CD14-positive monocyte (primary cell): ENCODE measurements around the gene GRIN3B. TPM values are rescaled to one million over a fixed set of nuclear protein-coding genes. Genes with fewer than 3 reads are reported as not detected.

ENCODE experiments used
- DNase-seq, 3 donors: peaks; one replicate each; pipeline ENCODE4 v3.0.0-alpha.2; 2011 to 2022
- H2AFZ ChIP-seq: 2 replicates; pipeline ENCODE4 v1.6.0; 2012; ENCODE audit warnings: mild to moderate bottlenecking, low read depth, low read length, inconsistent platforms; ENCODE audit not compliant: insufficient read depth, poor library complexity, severe bottlenecking
- H3K27ac ChIP-seq, 2 donors: 1 replicate in 1 of 2; 2 replicates in 1 of 2; pipeline ENCODE4 v1.5.1; 2012 to 2013; ENCODE audit warnings: low read length in 2 of 2, control low read depth in 1 of 2, inconsistent platforms in 1 of 2, low read depth in 1 of 2, mild to moderate bottlenecking in 1 of 2
- H3K27me3 ChIP-seq, 2 donors: one replicate each; pipeline versions ENCODE4 v1.6.0 to v1.6.1; 2011 to 2013; ENCODE audit warnings: low read length in 2 of 2; ENCODE audit not compliant: control insufficient read depth in 2 of 2, insufficient read depth in 2 of 2
- H3K36me3 ChIP-seq, 2 donors: replicated peaks in 1 of 2; 1 replicate in 1 of 2; 2 replicates in 1 of 2; pipeline versions ENCODE4 v1.5.1 to v1.6.1; 2012 to 2013; ENCODE audit warnings: low read length in 2 of 2, control low read depth in 1 of 2, inconsistent platforms in 1 of 2, mild to moderate bottlenecking in 1 of 2; ENCODE audit not compliant: insufficient read depth in 2 of 2, control insufficient read depth in 1 of 2
- H3K4me1 ChIP-seq, 2 donors: 1 replicate in 1 of 2; 2 replicates in 1 of 2; pipeline versions ENCODE4 v1.5.1 to v1.6.1; 2012 to 2013; ENCODE audit warnings: low read length in 2 of 2, control low read depth in 1 of 2, inconsistent platforms in 1 of 2, mild to moderate bottlenecking in 1 of 2, moderate library complexity in 1 of 2; ENCODE audit not compliant: insufficient read depth in 2 of 2, control insufficient read depth in 1 of 2
- H3K4me2 ChIP-seq: replicated peaks from 2 replicates; pipeline ENCODE3; 2012; ENCODE audit warnings: low read length, moderate library complexity, mild to moderate bottlenecking; ENCODE audit not compliant: poor library complexity, severe bottlenecking; ENCODE audit errors: extremely low read depth
- H3K4me3 ChIP-seq, 3 experiments: fragments of 200-600 bp in 1 of 3; sonication (generic) in 1 of 3; replicated peaks in 1 of 3; 1 replicate in 2 of 3; 2 replicates in 1 of 3; pipeline ENCODE4 v1.5.1; 2011 to 2013; ENCODE audit warnings: low read length in 3 of 3, mild to moderate bottlenecking in 3 of 3, control low read depth in 2 of 3, low read depth in 2 of 3, inconsistent platforms in 1 of 3, moderate library complexity in 1 of 3
- H3K79me2 ChIP-seq: 2 replicates; pipeline ENCODE4 v1.6.0; 2012; ENCODE audit warnings: mild to moderate bottlenecking, control low read depth, inconsistent platforms, low read length, moderate library complexity; ENCODE audit not compliant: insufficient read depth
- H3K9ac ChIP-seq: 2 replicates; pipeline ENCODE4 v1.6.0; 2017; ENCODE audit warnings: low read length, mild to moderate bottlenecking; ENCODE audit not compliant: insufficient read depth, poor library complexity, severe bottlenecking
- H3K9me3 ChIP-seq, 2 donors: replicated peaks in 1 of 2; 1 replicate in 1 of 2; 2 replicates in 1 of 2; pipeline versions ENCODE4 v1.5.1 to v1.6.1; 2012 to 2013; ENCODE audit warnings: low read length in 2 of 2, control low read depth in 1 of 2; ENCODE audit not compliant: control insufficient read depth in 1 of 2, insufficient read depth in 1 of 2
- H4K20me1 ChIP-seq: 2 replicates; pipeline ENCODE4 v1.6.0; 2012; ENCODE audit warnings: mild to moderate bottlenecking, low read length, control low read depth, moderate library complexity; ENCODE audit not compliant: insufficient read depth
- H3K27ac Mint-ChIP-seq, 7 donors: one replicate each; pipeline ENCODE4 v1.8.0; 2020; ENCODE audit warnings: mild to moderate bottlenecking in 7 of 7, mixed read lengths in 7 of 7, moderate library complexity in 6 of 7, inconsistent platforms in 2 of 7
- H3K27me3 Mint-ChIP-seq, 3 donors: one replicate each; pipeline ENCODE4 v1.8.0; 2021 to 2022; ENCODE audit warnings: low read depth in 3 of 3, mild to moderate bottlenecking in 3 of 3, mixed read lengths in 3 of 3, moderate library complexity in 3 of 3, inconsistent platforms in 1 of 3
- H3K36me3 Mint-ChIP-seq, 2 donors: one replicate each; pipeline ENCODE4 v1.8.0; 2020; ENCODE audit warnings: mixed read lengths in 2 of 2, inconsistent platforms in 1 of 2, mild to moderate bottlenecking in 1 of 2
- H3K4me1 Mint-ChIP-seq: one replicate; pipeline ENCODE4 v1.8.0; 2020; ENCODE audit warnings: mild to moderate bottlenecking, mixed read lengths
- H3K4me3 Mint-ChIP-seq, 2 donors: one replicate each; pipeline ENCODE4 v1.8.0; 2020; ENCODE audit warnings: mild to moderate bottlenecking in 2 of 2, mixed read lengths in 2 of 2, moderate library complexity in 1 of 2
- H3K9me3 Mint-ChIP-seq, 7 donors: one replicate each; pipeline ENCODE4 v1.8.0; 2020 to 2022; ENCODE audit warnings: mixed read lengths in 7 of 7, mild to moderate bottlenecking in 6 of 7, moderate library complexity in 6 of 7, inconsistent platforms in 2 of 7
- CTCF ChIP-seq: fragments of 200-600 bp; IDR thresholded peaks from one replicate; pipeline ENCODE4 v1.8.0; 2022; ENCODE audit warnings: antibody characterized with exemption, mild to moderate bottlenecking
- WGBS: methylation state at CpG from one replicate; pipeline ENCODE4 v1.1.5; 2013; ENCODE audit warnings: missing lambda C conversion rate; ENCODE audit not compliant: insufficient coverage; 5-methylcytosine and 5-hydroxymethylcytosine counted together
- intact Hi-C, 2 donors: fragments of 100-400 bp; cut with micrococcal nuclease; formaldehyde crosslinking; loops; one replicate each; pipeline versions ENCODE4 v1.15.0 to v1.15.1; 2023
- polyA plus RNA-seq, 3 donors: library from polyadenylated mRNA; depleted of rRNA in 1 of 3; unstranded in 2 of 3; stranded (reverse) in 1 of 3; fragments of 300-500 nt in 2 of 3; fragments of >200 nt in 1 of 3; fragmentation: Illumina TruSeq in 2 of 3; gene quantifications; 1 replicate in 2 of 3; 2 replicates in 1 of 3; pipeline ENCODE4 v1.2.3, GENCODE V29; 2012 to 2021

The GRIN3B gene
- polyA plus RNA-seq, 3 donors = 0.13 to 0.27 TPM; not detected in 1

DNA sequence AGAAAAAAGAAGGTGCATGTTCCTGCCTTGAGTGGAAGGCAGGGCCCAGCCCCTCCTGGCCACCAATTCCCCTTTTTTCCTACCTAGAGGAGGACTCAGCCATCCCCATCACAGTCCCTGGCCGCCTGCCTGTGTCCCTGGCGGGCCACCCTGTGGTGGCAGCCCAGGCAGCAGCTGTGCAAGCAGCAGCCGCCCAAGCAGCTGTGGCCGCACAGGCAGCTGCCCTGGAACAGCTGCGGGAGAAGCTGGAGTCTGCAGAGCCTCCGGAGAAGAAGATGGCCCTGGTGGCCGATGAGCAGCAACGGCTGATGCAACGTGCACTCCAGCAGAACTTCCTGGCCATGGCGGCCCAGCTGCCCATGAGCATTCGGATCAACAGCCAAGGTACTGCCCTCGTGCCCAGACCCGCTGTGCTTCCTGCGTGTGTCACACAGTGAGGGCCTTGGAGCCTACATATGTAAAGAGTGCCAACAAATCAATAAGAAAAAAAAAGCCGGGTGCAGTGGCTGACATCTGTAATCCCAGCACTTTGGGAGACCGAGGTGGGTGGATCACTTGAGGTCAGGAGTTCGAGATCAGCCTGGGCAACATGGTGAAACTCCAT lies 33.6 kb upstream of the GRIN3B start:
- no peak overlapping the region for H3K27ac ChIP-seq
- H3K27me3 ChIP-seq = no peaks in the 10 kb centered on the region
- TF ChIP-seq CTCF = no peak
- H3K36me3 ChIP-seq = peaks cover 91 to 95% of the 10 kb centered on the region in 2 donors
- no peak overlapping the region for H3K4me2 ChIP-seq
- no peak overlapping the region for H3K4me3 ChIP-seq
- Mint-ChIP-seq H3K4me3 (no peak overlapping the region), H3K9me3 (peaks cover 13 to 29% (median 16%) of the 10 kb centered on the region in 7 donors), H3K36me3 (peaks cover 57 to 94% of the 10 kb centered on the region in 2 donors), H3K27ac (peak overlapping the region in 3 of 7 donors; percentile 32 to 79 (median 79)), H3K4me1 (peaks cover 5% of the 10 kb centered on the region), H3K27me3 (no peaks in the 10 kb centered on the region)
- H4K20me1 ChIP-seq = peaks cover 77% of the 10 kb centered on the region
- no peak overlapping the region for H2AFZ ChIP-seq
- peaks cover 13% of the 10 kb centered on the region for H3K79me2 ChIP-seq
- WGBS = 93% methylated on average over 14 of the region's 17 CpGs
- H3K4me1 ChIP-seq = peaks cover 0 to 4% of the 10 kb centered on the region in 2 donors
- H3K9me3 ChIP-seq = peaks cover 7 to 20% of the 10 kb centered on the region in 2 donors
- no peak for DNase-seq
- intact Hi-C loops = no loop called here
- H3K9ac ChIP-seq = no peak overlapping the region

- peaks cover 75 to 78% of the 10 kb centered on the region in 2 donors for H3K36me3 ChIP-seq
- Mint-ChIP-seq H3K4me3 (no peak overlapping the region), H3K9me3 (peaks cover 13 to 26% (median 16%) of the 10 kb centered on the region in 7 donors), H3K4me1 (no peaks in the 10 kb centered on the region), H3K36me3 (peaks cover 43 to 83% of the 10 kb centered on the region in 2 donors), H3K27me3 (no peaks in the 10 kb centered on the region), H3K27ac (no peak overlapping the region)
- no peaks in the 10 kb centered on the region for H3K4me1 ChIP-seq
- no peak overlapping the region for H3K9ac ChIP-seq
- intact Hi-C loops = no loop called here
- no peak overlapping the region for H3K4me3 ChIP-seq
- H3K4me2 ChIP-seq = no peak overlapping the region
- TF ChIP-seq CTCF = peak; percentile 81
- H2AFZ ChIP-seq = no peak overlapping the region
- WGBS = 100% methylated on average over 11 of the region's 14 CpGs
- H4K20me1 ChIP-seq = peaks cover 71% of the 10 kb centered on the region
- peaks cover 3% of the 10 kb centered on the region for H3K79me2 ChIP-seq
- peak in 2 of 3 donors; percentile 6 to 32 for DNase-seq
- H3K9me3 ChIP-seq = peaks cover 7 to 20% of the 10 kb centered on the region in 2 donors
- H3K27me3 ChIP-seq = no peaks in the 10 kb centered on the region
- H3K27ac ChIP-seq = no peak overlapping the region
Measured at GRCh38 chr19:970695-971094, 29.5 kb upstream of the GRIN3B start.
